ENCODE data around the gene TNRC18. TPM values are rescaled to one million over a fixed set of nuclear protein-coding genes. Genes with fewer than 3 reads are reported as not detected.

The TNRC18 gene
- total RNA-seq, 120 experiments from 2014 or later, result 56.1 to 138 (median 94.7) TPM

Other genes with a start within 250 kb of the TNRC18 start
- gene WIPI2, start 233.6 kb downstream of the TNRC18 start, total RNA-seq, result 100 to 1,000 TPM in 18 of 120 experiments, 10 to 100 TPM in 102; 71.9 to 108 (median 90.3) TPM
- gene SLC29A4, start 140.9 kb downstream of the TNRC18 start, total RNA-seq, result 10 to 100 TPM in 112 of 120 experiments, 1 to 10 TPM in 8; 4.9 to 63.6 (median 19.0) TPM
- 10 to 100 TPM; 18.6 to 56.8 (median 38.8) TPM for gene FBXL18, start 90.0 kb upstream of the TNRC18 start, total RNA-seq
- 1,000 to 10,000 TPM; 1,366 to 3,291 (median 2,449) TPM for gene ACTB, start 106.8 kb upstream of the TNRC18 start, total RNA-seq
- gene FSCN1, start 169.0 kb upstream of the TNRC18 start, total RNA-seq, result 100 to 1,000 TPM in 118 of 120 experiments, 10 to 100 TPM in 2; 87.7 to 275 (median 145) TPM

All from dorsolateral prefrontal cortex (tissue), 118 donors.